H7 (cell line): ENCODE measurements around the gene RAD9B. TPM values are rescaled to one million over a fixed set of nuclear protein-coding genes. Genes with fewer than 3 reads are reported as not detected.
A peak's percentile ranks its signal among the peaks of the same experiment; 100 is the strongest.
"Not testable (repeated sequence)": the region's sequence is repeated elsewhere in the genome, so short reads cannot be mapped to it uniquely, and the experiment has no call there.

Experiments used
- DNase-seq: peaks from one replicate; pipeline ENCODE4 v3.0.0; 2012
- H3K27me3 ChIP-seq: 2 replicates; pipeline ENCODE4 v1.6.0; 2011; ENCODE audit warnings: mild to moderate bottlenecking, low read length; ENCODE audit not compliant: control insufficient read depth, insufficient read depth
- H3K36me3 ChIP-seq: replicated peaks from 2 replicates; pipeline ENCODE4 v1.5.1; 2011; ENCODE audit warnings: low read length; ENCODE audit not compliant: control insufficient read depth, insufficient read depth
- H3K4me3 ChIP-seq: 2 replicates; pipeline ENCODE4 v1.5.1; 2011; ENCODE audit warnings: low read depth, mild to moderate bottlenecking, control low read depth, low read length, moderate library complexity; ENCODE audit not compliant: insufficient read depth
- total RNA-seq: library from RNA; depleted of rRNA; stranded (reverse); fragments of >200 nt; shearing (Covaris generic); gene quantifications from 2 replicates; pipeline ENCODE4 v1.2.3, GENCODE V29; 2014; rRNA removed

RAD9B gene
- not detected in 2 replicates for total RNA-seq

- peak; percentile 92 for DNase-seq
- Histone ChIP-seq H3K4me3 (peak within 1 kb of the TSS; percentile 97), H3K36me3 (no peaks in the 10 kb centered on the region), H3K27me3 (peaks cover 3% of the 10 kb centered on the region; the same call in 1 of the 2 replicates)
Measured at GRCh38 chr12:110501752-110502738, at the start of gene RAD9B, which contains the start of gene VPS29. RAD9B (plus strand) TSS chr12:110502331; CDS start chr12:110502338, 7 bp downstream. VPS29 (minus strand) TSS chr12:110502111; CDS start chr12:110502051, 60 bp downstream.

DNA sequence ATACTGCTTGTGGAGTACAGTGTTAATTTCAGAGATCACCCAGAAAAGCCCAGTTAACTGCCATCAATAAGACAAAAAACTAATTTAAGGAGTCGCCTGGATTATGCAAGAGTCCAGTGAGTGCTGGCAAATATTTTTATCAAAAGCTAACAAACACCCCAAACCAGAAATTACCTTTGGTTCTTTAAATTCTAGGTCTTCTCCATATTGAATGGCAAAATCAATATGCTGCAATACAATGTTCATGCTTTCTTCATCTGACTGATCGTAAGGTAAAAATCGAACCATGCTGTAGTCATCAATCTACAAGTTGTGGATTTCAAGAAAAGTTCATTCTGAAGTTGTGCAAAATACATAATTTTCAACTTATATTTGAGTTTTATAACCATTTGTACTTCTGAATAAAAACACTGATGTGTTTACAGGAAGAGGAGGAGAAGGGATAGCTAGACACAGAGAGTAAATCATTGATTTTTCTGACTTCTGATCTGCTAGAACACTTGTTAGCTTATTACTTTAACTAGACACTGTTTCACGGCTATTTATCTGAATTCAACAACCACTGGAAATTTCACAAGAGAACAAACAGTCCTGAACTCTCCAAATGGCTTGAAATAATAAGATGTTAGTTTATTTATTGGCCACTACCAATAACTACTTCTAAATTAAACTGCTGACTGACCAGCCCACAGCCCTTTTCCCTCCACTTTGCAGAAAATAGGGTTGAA lies 48.4 kb upstream of the RAD9B start:
- no peak for DNase-seq
- H3K4me3 ChIP-seq, result no peak overlapping the region
- no peaks in the 10 kb centered on the region for H3K27me3 ChIP-seq
- H3K36me3 ChIP-seq, result peaks cover 9% of the 10 kb centered on the region

DNA sequence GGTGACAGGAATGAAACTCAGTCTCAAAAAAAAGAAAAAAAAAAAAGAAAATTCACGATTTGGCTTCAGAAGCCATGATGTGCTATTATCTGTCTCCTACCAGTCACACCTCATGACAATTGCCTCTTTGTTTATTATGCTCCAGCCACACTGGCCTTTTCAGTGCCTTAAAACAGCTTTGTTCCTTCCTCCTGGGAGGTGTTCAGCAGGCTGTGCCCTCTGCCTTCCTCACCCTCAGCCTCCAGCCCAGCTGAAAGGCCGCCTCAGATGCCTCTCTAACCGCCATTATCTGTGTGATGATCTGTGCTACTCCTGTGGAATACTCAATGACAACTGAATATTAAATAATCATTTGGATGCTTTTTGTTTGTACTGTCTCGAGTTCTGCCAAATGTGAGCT lies 43.4 kb upstream of the RAD9B start:
- DNase-seq, result no peak
- Histone ChIP-seq H3K4me3 (no peak overlapping the region), H3K36me3 (peaks cover 10% of the 10 kb centered on the region), H3K27me3 (no peaks in the 10 kb centered on the region)

- not testable (repeated sequence) for DNase-seq, H3K27me3 ChIP-seq, H3K4me3 ChIP-seq, H3K36me3 ChIP-seq
Measured at GRCh38 chr12:110461189-110461588, 40.9 kb upstream of the RAD9B start.

DNA sequence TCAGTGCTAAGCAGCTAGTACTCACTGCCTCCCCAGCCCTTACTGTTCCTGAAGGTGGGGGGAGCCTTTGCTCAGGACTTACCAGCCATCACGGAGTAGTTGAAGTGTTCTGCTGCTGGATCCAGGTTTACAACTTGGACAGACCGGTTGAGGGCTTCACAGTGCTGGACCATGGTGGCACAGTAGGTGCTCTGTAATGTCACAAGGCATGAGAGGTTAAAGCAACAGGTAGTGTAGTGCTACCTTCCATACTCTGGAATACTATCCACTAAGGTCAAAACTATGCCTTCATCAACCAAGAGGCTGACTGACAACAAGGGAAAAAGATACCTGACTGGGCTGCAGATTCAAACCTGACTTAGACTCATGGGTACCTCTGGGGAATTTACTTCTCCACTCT lies 37.1 kb upstream of the RAD9B start:
- no peak overlapping the region for H3K4me3 ChIP-seq
- no peak for DNase-seq
- H3K36me3 ChIP-seq, result peaks cover 3% of the 10 kb centered on the region
- H3K27me3 ChIP-seq, result no peaks in the 10 kb centered on the region

GRCh38 chr12:110465765-110466164 lies 36.4 kb upstream of the RAD9B start:
- DNase-seq, H3K36me3 ChIP-seq, H3K4me3 ChIP-seq, H3K27me3 ChIP-seq: not testable (repeated sequence)

DNA sequence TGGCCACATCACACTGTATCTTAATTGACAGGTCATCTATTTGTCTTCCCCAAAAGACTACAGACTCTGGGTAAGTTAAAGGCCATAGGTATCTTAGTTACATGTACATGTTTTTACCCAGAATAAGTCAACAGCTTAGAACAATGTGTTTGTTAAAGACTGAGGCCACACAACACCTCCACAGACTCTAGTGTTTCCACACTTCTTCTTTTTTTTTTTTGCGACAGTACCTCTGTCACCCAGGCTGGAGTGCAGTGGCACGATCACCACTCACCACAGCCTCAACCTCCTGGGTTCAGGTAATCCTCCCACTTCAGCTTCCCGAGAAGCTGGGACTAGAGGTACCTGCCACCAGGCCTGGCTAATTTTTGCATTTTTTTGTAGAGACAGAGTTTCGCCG lies 35.3 kb upstream of the RAD9B start:
- no peak overlapping the region for H3K4me3 ChIP-seq
- DNase-seq, result no peak
- peaks cover 3% of the 10 kb centered on the region for H3K36me3 ChIP-seq
- no peaks in the 10 kb centered on the region for H3K27me3 ChIP-seq

DNA sequence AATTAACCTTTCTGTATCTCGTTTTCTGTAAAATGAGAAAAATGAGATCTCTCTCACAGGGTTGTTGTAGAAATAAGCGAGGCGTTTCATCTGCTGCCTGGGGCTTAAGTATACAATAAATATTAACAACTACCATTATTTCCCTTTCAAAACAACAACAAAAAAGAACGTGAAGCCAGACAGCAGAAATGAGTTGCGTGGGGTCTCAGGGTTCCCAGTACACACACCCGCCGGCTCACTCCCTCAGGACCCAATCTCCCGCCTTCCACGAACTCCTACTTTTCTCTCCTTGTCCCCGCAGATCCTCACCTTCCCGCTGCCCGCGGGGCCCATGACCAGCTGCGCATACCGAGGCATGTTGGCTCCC lies 34.3 kb upstream of the RAD9B start:
- peak overlapping the region; percentile 77 for H3K4me3 ChIP-seq
- DNase-seq, result no peak
- H3K36me3 ChIP-seq, result peaks cover 3% of the 10 kb centered on the region
- H3K27me3 ChIP-seq, result no peaks in the 10 kb centered on the region

GRCh38 chr12:110468214-110469048 lies 33.7 kb upstream of the RAD9B start, which contains the start of the genes FAM216A and GPN3:
FAM216A (plus strand) TSS chr12:110468845; CDS start chr12:110468876, 31 bp downstream.
GPN3 (minus strand) TSS chr12:110468257; CDS start chr12:110468203, 54 bp downstream.
- H3K4me3 ChIP-seq, result peak within 1 kb of the TSS; percentile 77
- peak; percentile 95 for DNase-seq
- H3K36me3 ChIP-seq, result peaks cover 3% of the 10 kb centered on the region
- H3K27me3 ChIP-seq, result no peaks in the 10 kb centered on the region

DNA sequence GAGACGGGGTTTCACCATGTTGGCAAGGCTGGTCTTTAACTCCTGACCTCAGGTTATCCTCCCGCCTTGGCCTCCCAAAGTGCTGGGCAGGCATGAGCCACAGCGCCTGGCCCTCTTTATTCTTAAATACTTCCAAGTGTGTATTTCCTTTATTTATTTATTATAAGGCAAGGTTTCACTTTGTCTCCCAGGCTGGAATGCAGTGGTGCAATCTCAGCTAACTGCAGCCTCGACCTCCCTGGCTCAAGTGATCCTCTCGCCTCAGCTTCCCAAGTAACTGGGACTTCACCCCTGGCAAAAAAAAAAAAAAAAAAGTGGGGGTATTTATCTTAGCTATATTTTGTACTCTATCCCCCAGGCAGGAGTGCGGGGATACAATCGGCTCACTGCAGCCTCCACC lies 26.7 kb upstream of the RAD9B start:
- DNase-seq, result no peak
- H3K27me3 ChIP-seq, result no peaks in the 10 kb centered on the region
- no peak overlapping the region for H3K4me3 ChIP-seq
- no peaks in the 10 kb centered on the region; the same call in 1 of the 2 replicates for H3K36me3 ChIP-seq

DNA sequence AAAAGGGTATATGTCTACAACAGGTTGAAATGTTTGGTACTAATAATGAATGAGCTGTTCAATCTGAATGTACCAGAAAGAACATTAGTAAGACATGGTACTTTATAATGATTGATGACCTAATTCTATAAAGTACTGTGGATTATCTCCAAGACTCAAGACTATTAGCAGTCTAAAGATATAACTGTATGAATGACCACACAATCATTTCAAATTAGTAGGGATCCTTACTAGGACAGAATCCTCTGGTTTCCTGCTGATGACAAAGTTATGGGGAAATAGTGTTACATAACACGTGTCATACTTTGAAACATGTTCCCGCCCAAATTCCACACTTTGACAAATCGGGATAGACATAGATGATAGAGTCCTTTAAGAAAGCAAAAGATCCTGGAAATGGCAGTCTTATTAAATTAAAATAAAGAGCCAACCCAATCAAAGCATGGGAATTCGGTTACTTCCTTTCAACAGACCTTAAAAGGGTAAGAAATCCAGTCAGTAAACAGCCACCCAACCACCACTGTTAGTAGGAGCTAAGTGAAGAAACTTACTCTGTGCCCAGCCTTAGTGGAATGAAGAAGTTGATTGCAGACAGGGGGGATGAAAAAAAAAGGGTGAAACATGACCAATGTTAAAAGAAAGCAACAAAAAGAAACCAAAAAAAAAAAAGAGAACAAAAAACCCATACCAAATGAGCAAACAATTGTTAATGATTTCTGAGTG lies 3.0 kb upstream of the RAD9B start:
- peaks cover 3% of the 10 kb centered on the region; the same call in 1 of the 2 replicates for H3K27me3 ChIP-seq
- DNase-seq, result no peak
- H3K36me3 ChIP-seq, result peaks cover 2% of the 10 kb centered on the region
- no peak overlapping the region for H3K4me3 ChIP-seq

GRCh38 chr12:110501399-110501751 lies 756 bp upstream of the RAD9B start:
- Histone ChIP-seq H3K4me3 (peak overlapping the region; percentile 97), H3K36me3 (no peaks in the 10 kb centered on the region; the same call in 1 of the 2 replicates), H3K27me3 (peaks cover 3% of the 10 kb centered on the region; the same call in 1 of the 2 replicates)
- peak; percentile 61 for DNase-seq

GRCh38 chr12:110503432-110503831 lies 1.3 kb downstream of the RAD9B start:
- Histone ChIP-seq H3K36me3 (no peaks in the 10 kb centered on the region), H3K4me3 (no peak overlapping the region), H3K27me3 (peaks cover 3% of the 10 kb centered on the region; the same call in 1 of the 2 replicates)
- DNase-seq, result no peak
